Osteoblast (primary cell): ENCODE data around the gene TYMP. TPM values are rescaled to one million over a fixed set of nuclear protein-coding genes. Genes with fewer than 3 reads are reported as not detected.

ENCODE experiments used
- DNase-seq: peaks from one replicate; pipeline ENCODE4 v3.0.0; 2011; ENCODE audit warnings: low spot score, mixed read lengths; ENCODE audit not compliant: insufficient read length; ENCODE audit errors: missing footprints
- H2AFZ ChIP-seq: 2 replicates; pipeline ENCODE4 v1.6.0; 2011; ENCODE audit warnings: mild to moderate bottlenecking, low read length
- H3K27ac ChIP-seq: 2 replicates; pipeline ENCODE4 v1.5.1; 2011; ENCODE audit warnings: mild to moderate bottlenecking, low read depth, low read length, moderate library complexity
- H3K27me3 ChIP-seq: 2 replicates; pipeline ENCODE4 v1.6.0; 2012; ENCODE audit warnings: mild to moderate bottlenecking, control low read depth, inconsistent platforms, low read length, moderate library complexity; ENCODE audit not compliant: insufficient read depth
- H3K36me3 ChIP-seq: 2 replicates; pipeline ENCODE4 v1.5.1; 2011; ENCODE audit warnings: mild to moderate bottlenecking, low read length, control low read depth, moderate library complexity; ENCODE audit not compliant: insufficient read depth
- H3K4me1 ChIP-seq: 2 replicates; pipeline ENCODE4 v1.5.1; 2011; ENCODE audit warnings: mild to moderate bottlenecking, low read length, control low read depth, moderate library complexity; ENCODE audit not compliant: insufficient read depth
- H3K4me2 ChIP-seq: 2 replicates; pipeline ENCODE4 v1.6.0; 2011; ENCODE audit warnings: mild to moderate bottlenecking, low read length; ENCODE audit not compliant: insufficient read depth
- H3K4me3 ChIP-seq: fragments of 200-600 bp; sonication (generic); 3 replicates; pipeline ENCODE4 v1.5.1; 2012; ENCODE audit warnings: mild to moderate bottlenecking, low read length, inconsistent platforms; ENCODE audit not compliant: insufficient read depth
- H3K79me2 ChIP-seq: 2 replicates; pipeline ENCODE4 v1.6.0; 2012; ENCODE audit warnings: mild to moderate bottlenecking, low read length, control low read depth, inconsistent platforms; ENCODE audit not compliant: insufficient read depth
- H3K9me3 ChIP-seq: 2 replicates; pipeline ENCODE4 v1.5.1; 2011; ENCODE audit warnings: low read depth, low read length, control low read depth
- H4K20me1 ChIP-seq: 2 replicates; pipeline ENCODE4 v1.6.0; 2012; ENCODE audit warnings: mild to moderate bottlenecking, low read length, control low read depth; ENCODE audit not compliant: insufficient read depth
- total RNA-seq: library from RNA; depleted of rRNA; stranded (reverse); fragments of >200 nt; gene quantifications from 2 replicates; pipeline ENCODE4 v1.2.3, GENCODE V29; 2012
- TF ChIP-seq, protein P1 (sequence below): IDR thresholded peaks from 2 replicates; pipeline ENCODE4 v1.5.1; 2011; ENCODE audit warnings: mild to moderate bottlenecking, low read depth, low read length, moderate library complexity; ENCODE audit errors: extremely low read depth

The TYMP gene
- total RNA-seq, 1 donor = 30.0 TPM

DNA sequence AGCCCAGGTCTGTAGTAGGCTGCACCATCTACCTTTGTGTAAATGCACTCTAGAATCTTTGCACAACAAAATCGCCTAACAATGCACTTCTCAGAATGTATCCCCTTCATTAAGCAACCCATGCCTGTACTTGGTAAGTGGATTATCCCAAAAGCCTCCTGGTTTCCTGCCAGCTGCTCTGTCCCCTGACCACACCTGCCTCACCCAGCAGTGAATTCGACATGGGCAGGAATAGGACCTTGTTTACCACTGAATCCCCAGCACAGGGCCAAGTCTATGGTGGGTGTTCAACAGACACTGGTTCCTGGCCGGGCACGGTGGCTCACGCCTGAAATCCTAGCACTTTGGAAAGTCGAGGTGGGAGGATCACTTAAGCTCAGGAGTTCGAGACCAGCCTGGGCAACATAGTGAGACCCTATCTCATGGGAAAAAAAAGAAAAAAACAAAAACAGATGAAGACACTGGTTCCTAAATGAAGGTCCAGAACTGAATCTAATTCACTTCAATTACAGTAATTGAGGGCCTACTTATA is 38.0 kb upstream of the TYMP start:
- Histone ChIP-seq H3K79me2 (no peaks in the 10 kb centered on the region), H2AFZ (no peak overlapping the region), H3K4me1 (peaks cover 7% of the 10 kb centered on the region), H3K4me2 (no peak overlapping the region), H3K27me3 (peaks cover 9% of the 10 kb centered on the region), H3K36me3 (no peaks in the 10 kb centered on the region), H4K20me1 (no peaks in the 10 kb centered on the region), H3K27ac (no peak overlapping the region), H3K9me3 (no peaks in the 10 kb centered on the region), H3K4me3 (no peak overlapping the region)
- peak; percentile 49 for DNase-seq
- TF ChIP-seq, protein P1, sequence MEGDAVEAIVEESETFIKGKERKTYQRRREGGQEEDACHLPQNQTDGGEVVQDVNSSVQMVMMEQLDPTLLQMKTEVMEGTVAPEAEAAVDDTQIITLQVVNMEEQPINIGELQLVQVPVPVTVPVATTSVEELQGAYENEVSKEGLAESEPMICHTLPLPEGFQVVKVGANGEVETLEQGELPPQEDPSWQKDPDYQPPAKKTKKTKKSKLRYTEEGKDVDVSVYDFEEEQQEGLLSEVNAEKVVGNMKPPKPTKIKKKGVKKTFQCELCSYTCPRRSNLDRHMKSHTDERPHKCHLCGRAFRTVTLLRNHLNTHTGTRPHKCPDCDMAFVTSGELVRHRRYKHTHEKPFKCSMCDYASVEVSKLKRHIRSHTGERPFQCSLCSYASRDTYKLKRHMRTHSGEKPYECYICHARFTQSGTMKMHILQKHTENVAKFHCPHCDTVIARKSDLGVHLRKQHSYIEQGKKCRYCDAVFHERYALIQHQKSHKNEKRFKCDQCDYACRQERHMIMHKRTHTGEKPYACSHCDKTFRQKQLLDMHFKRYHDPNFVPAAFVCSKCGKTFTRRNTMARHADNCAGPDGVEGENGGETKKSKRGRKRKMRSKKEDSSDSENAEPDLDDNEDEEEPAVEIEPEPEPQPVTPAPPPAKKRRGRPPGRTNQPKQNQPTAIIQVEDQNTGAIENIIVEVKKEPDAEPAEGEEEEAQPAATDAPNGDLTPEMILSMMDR = no peak

DNA sequence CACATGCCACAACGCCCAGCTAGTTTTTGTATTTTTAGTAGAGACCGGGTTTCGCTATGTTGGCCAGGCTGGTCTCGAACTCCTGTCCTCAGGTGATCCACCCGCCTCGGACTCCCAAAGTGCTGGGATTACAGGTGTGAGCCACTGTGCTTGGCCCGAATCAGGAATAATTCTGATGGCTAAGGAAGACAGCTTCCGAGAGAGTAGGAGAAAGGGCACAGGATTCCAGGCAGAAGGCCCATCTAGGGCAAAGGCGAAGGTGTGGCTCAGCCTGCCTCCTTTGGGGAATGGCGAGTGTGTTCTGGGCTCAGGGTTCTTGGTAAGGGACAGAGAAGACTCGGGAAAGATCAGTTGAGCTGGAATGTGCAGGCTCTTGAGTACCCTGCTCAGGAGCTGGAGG is 34.5 kb upstream of the TYMP start:
- Histone ChIP-seq H3K4me2 (no peak overlapping the region), H3K36me3 (no peaks in the 10 kb centered on the region), H4K20me1 (no peaks in the 10 kb centered on the region), H3K9me3 (no peaks in the 10 kb centered on the region), H3K4me3 (no peak overlapping the region), H3K4me1 (peaks cover 7% of the 10 kb centered on the region), H3K27ac (no peak overlapping the region), H3K27me3 (peaks cover 9% of the 10 kb centered on the region), H3K79me2 (no peaks in the 10 kb centered on the region), H2AFZ (no peak overlapping the region)
- TF ChIP-seq, protein P1 = no peak
- DNase-seq = peak; percentile 11

DNA sequence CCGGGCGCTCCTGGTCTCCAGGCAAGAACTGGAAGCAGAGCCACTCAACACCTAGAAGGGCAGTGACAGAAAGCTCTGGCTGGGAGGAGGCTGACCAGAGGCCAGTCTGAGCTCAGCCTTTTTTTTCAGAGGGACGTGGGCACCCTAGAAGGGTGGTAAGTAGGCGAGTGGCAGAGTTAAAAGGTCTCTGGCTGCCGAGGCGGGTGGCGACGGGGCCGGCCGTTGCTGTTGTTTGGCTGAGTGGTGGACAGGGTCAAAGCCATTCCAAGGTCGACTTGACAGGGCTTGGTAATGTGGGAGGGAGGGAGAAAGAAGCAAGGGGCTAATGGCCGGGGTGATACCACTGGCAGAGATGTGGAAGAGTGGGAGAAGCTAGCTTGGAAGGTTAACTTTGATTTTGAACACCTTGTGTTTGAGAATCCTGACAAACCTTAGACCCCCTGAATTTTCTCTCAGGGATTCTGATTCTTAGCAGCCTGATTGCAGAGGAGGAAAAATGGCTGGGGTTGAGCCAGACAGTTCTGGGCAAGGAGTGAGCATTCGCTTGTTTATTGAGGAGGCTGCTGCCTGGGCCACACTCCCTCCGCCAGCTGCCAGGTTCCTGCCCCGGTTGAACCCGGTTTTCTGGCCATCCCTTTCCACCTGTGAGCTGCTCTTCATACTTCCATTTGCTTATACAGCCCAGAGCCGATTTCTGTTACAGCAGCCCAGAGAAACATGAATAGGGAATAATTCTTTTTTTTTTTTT is 33.8 kb upstream of the TYMP start:
- Histone ChIP-seq H3K9me3 (no peaks in the 10 kb centered on the region), H3K4me2 (peak overlapping the region; percentile 99), H3K79me2 (no peaks in the 10 kb centered on the region), H3K27ac (no peak overlapping the region), H3K27me3 (peaks cover 9% of the 10 kb centered on the region), H3K4me1 (peaks cover 7% of the 10 kb centered on the region), H3K4me3 (peak overlapping the region; percentile 89), H4K20me1 (no peaks in the 10 kb centered on the region), H2AFZ (peak overlapping the region; percentile 97), H3K36me3 (no peaks in the 10 kb centered on the region)
- TF ChIP-seq, protein P1 = no peak
- DNase-seq = peak; percentile 44
